PFSK-1 (cell line): Measurements from ENCODE around the gene PIGR.

Experiments used
- FOXP2 ChIP-seq: optimal IDR thresholded peaks from 2 replicates; pipeline ENCODE3; 2011; ENCODE audit warnings: borderline replicate concordance, control low read depth, inconsistent platforms; ENCODE audit not compliant: insufficient read depth; ENCODE audit errors: extremely low read length, extremely low read depth
- POLR2AphosphoS5 ChIP-seq: IDR thresholded peaks from 2 replicates; pipeline ENCODE4 v1.6.1; 2012; ENCODE audit warnings: low read depth, mild to moderate bottlenecking, control low read depth, low read length, moderate library complexity
- SIN3A ChIP-seq: IDR thresholded peaks from 2 replicates; pipeline ENCODE4 v1.6.1; 2012; ENCODE audit warnings: mild to moderate bottlenecking, low read length, moderate library complexity, borderline replicate concordance; ENCODE audit not compliant: insufficient read depth
- TAF1 ChIP-seq: IDR thresholded peaks from 2 replicates; pipeline ENCODE4 v1.6.1; 2012; ENCODE audit warnings: low read length, control low read depth, borderline replicate concordance; ENCODE audit not compliant: insufficient read depth
- TF ChIP-seq, protein P1 (sequence below), 2 experiments: IDR thresholded peaks; 2 replicates each; pipeline versions ENCODE4 v1.6.1 to v1.8.0; 2011 to 2012; ENCODE audit warnings: low read depth in 2 of 2, low read length in 2 of 2, control low read depth in 1 of 2, inconsistent platforms in 1 of 2, mild to moderate bottlenecking in 1 of 2, moderate library complexity in 1 of 2; ENCODE audit not compliant: insufficient read depth in 1 of 2

GRCh38 chr1:206921772-206922265 is 24.4 kb downstream of the PIGR start, which contains the start of gene FCMR:
- TF ChIP-seq POLR2AphosphoS5 (no peak), SIN3A (no peak), TAF1 (no peak), FOXP2 (no peak)
- TF ChIP-seq, protein P1, sequence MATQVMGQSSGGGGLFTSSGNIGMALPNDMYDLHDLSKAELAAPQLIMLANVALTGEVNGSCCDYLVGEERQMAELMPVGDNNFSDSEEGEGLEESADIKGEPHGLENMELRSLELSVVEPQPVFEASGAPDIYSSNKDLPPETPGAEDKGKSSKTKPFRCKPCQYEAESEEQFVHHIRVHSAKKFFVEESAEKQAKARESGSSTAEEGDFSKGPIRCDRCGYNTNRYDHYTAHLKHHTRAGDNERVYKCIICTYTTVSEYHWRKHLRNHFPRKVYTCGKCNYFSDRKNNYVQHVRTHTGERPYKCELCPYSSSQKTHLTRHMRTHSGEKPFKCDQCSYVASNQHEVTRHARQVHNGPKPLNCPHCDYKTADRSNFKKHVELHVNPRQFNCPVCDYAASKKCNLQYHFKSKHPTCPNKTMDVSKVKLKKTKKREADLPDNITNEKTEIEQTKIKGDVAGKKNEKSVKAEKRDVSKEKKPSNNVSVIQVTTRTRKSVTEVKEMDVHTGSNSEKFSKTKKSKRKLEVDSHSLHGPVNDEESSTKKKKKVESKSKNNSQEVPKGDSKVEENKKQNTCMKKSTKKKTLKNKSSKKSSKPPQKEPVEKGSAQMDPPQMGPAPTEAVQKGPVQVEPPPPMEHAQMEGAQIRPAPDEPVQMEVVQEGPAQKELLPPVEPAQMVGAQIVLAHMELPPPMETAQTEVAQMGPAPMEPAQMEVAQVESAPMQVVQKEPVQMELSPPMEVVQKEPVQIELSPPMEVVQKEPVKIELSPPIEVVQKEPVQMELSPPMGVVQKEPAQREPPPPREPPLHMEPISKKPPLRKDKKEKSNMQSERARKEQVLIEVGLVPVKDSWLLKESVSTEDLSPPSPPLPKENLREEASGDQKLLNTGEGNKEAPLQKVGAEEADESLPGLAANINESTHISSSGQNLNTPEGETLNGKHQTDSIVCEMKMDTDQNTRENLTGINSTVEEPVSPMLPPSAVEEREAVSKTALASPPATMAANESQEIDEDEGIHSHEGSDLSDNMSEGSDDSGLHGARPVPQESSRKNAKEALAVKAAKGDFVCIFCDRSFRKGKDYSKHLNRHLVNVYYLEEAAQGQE (IDR thresholded peaks at IDR 0.05; ENCODE audit: insufficient read depth in 1 of 2, low read depth in 2 of 2, low read length in 2 of 2) = no peak
